HG03196 (cell line): ENCODE data around the gene PDSS1.
A peak's percentile ranks its signal among the peaks of the same experiment; 100 is the strongest.
"Not testable (repeated sequence)": the region's sequence is repeated elsewhere in the genome, so short reads cannot be mapped to it uniquely, and the experiment has no call there.

ENCODE experiments used
- ATAC-seq: cut with Tn5 transposase; IDR thresholded peaks from one replicate; pipeline ENCODE4 v1.9.1; 2021; ENCODE audit not compliant: unreplicated experiment

PDSS1 gene

DNA sequence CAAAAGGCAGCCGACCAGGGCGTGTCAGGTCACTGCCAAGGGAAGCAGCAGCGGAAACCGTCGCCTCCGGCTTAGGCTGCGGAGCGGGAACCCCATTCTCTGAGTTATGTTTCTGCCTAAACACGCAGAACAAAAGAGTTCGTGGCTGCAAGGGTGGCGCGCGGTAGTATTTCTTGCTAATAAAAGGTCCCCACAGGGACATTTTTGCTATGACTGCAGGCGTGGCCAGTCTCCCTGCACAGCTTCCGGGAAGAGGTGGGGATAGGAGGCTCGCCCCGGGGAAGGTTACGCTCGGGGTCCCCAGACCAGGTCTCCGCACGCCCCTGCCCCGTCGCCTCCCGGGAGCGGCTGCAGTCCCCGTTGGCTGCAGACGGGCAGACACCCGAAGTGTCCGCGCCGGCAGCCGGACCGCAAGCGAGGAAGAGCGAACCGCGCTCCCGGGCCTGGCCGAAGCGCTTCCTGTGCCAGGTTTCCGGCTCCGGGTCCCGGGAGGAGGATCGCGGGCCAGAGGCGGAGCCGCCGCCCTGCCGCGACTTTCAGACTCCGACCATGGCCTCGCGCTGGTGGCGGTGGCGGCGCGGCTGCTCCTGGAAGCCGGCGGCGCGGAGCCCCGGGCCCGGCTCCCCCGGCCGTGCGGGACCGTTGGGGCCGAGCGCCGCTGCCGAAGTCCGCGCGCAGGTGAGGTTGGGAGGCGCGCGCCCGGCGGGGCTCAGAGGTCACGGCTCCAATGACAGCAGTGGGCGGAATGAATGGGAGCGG is at the start of gene PDSS1:
Gene PDSS1 (plus strand): TSS at position 539 of the 759 bp plus-strand sequence. CDS start 11 bp downstream, at position 550.
- ATAC-seq = peak; percentile 89

GRCh38 chr10:26648245-26648636 is 49.3 kb upstream of the PDSS1 start:
- not testable (repeated sequence) for ATAC-seq

GRCh38 chr10:26650406-26650805 is 47.1 kb upstream of the PDSS1 start:
- ATAC-seq = no peak

- ATAC-seq = not testable (repeated sequence)
These were observed 46.0 kb upstream of the PDSS1 start for GRCh38 chr10:26651476-26651875.

DNA sequence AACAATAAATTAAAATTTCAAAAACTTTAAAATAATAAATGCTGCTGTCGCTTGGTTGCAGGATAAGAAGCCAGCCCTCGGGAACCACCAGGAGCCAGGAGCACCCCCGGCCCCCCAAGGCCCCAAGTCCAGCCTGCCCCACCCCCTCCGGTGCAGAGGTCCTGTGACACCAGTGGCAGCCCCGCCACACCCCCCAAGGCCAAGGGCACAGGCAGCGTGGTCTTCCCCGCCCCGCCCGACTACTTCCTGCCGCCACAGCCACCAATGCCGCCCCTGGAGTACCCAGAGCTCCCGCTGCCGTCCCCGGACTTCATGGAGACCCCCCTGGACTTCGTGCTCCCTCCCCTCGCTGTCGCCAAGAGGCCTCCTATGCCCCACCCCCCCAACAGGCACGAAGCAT is 44.5 kb upstream of the PDSS1 start:
- ATAC-seq = no peak

- ATAC-seq = no peak
These were observed 41.8 kb upstream of the PDSS1 start for GRCh38 chr10:26655746-26656145.

- no peak for ATAC-seq
These were observed 34.6 kb upstream of the PDSS1 start for GRCh38 chr10:26662864-26663263.

DNA sequence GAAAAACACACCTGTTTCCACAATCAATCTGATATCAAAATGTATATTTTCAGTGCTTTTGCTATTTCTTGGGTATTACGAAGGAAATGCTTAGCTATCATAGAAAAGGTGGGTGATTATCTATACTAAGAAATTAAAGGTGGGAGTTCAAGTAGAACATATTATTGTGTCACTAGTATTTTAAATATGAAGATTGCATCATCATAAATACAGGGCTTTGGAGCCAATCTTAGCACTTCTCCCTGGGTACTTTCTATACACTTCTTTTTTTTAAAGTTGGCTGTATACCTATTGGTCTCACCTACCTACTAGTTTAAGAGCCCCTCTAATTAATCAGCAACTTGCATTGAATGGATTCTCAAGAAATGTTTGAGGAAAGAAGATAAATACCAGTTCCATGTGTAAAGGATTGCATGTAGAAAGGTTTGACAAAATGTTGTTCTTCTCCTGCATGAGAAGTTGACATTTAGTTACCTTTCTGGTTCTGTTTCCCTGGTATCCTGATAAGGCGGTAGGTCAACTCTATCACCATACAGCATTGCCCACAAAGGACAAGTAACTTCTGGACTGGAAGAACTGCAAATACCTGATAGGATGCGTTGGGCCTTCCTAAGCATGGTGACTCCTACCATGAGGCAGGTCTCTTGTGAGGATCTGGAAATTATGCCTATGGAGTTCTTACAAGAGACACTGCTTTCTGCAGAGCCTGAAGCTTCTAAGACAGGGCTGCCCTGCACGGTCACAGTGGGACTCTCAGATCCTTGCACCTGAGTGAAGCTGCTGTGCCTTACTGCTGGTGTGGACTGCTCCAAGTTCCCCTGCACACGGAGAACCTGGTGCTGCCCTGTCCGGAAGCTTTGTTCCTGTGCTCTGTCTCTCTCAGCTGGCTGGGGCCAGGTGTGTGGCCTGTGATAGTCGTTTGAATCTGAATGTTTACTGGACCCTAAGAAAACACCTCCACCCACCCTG is 32.1 kb upstream of the PDSS1 start:
- ATAC-seq = no peak

GRCh38 chr10:26675873-26676257 is 21.6 kb upstream of the PDSS1 start:
- no peak for ATAC-seq

DNA sequence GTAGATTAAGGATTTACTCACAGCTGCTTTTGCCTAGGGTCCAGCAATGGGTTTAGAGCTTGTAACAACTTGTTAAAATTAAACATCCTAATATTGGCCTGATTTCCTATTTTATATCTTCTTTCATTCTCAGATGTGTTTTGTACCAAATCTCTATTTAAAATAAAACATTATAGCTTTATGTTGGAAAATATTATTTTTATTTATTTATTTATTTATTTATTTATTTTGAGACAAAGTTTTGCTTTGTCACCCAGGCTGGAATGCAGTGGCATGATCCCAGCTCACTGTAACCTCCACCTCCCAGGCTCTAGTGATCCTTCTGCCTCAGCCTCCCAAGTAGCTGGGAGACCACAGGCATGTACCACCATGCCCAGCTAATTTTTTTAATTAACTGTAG is 17.9 kb upstream of the PDSS1 start:
- no peak for ATAC-seq

DNA sequence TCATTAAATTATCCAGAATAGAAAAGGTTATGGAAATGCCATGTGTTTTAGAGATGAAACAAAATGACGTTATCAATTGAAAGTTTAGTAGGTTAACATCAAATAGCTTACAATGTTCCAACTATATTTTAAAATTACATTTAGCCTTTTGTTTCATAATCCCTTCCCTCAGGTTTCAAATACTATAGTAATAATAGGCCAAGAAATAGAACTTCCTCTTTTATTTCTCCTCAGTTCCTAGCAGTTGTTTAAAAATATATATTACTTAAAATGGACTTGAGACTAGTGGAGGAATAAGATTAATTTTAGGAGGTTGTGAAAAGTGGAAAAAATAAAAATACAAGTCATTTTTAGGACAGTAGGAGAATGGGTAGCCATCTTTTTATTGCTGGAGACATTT is 16.4 kb upstream of the PDSS1 start:
- ATAC-seq = no peak

- ATAC-seq = not testable (repeated sequence)
These were observed 15.5 kb upstream of the PDSS1 start for GRCh38 chr10:26681971-26682370.

DNA sequence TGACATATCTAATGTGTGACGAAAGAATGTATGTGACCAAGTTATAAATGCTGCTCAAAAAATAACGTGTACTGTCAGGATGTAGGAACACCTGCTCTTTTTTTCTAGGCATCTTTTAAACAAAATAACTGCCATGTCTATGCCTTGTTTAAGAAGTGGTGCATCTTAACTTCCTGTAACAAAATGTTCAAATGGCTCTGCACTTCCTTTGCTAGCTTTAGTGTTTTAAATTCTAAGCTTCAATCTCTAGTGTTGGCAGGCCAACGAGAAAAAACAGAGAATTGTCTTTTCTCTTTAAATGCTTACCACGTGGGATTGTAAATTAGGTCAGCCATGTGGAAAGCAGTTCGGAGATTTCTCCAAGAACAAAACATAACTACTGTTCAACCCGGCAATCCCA is 14.6 kb upstream of the PDSS1 start:
- ATAC-seq = no peak

DNA sequence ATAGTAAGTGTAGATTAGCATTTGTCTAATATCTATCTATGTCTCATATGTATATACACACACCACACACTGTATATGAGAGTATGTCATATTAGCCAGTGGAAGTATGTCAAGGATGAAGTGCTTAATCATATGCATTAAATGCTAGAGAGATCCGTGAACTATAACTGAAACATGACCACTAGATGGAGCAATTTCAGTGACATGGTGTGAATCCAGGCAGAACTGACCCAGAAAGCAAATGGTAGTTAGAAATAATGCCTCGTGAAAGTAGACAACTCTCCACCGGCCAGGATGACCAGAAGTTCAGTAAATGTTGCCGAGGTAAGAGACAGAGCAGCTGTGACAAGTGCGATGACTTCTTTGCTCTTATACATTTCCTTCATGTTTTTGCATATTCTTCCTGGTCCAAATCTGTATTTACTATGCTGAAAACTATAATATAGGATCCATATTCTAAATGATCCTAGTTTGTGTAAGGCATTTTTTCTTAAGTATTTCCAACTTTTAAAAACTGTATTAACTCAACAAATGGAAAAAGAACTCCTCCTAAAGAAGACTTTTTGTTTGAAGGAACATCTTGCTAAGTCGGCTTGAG is 12.7 kb upstream of the PDSS1 start:
- not testable (repeated sequence) for ATAC-seq

DNA sequence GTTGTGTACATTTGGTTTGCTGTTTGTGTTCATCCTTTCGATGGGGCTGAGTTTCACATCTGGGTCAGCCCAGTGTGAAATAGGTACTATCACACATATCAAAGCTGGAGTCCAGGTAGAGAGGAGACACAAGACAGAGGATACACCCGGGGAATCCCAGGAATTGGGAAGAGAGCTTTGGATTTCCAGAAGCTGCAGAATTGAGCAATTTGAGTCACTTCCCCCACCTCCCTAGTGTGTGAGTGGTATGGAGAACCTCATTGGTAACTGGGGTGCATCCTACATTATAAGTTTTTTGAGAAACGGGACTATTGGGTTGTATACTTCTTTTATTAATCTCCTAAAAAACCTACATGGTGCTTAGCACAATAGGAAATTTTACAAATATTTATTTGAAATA is 12.1 kb upstream of the PDSS1 start:
- ATAC-seq = no peak

DNA sequence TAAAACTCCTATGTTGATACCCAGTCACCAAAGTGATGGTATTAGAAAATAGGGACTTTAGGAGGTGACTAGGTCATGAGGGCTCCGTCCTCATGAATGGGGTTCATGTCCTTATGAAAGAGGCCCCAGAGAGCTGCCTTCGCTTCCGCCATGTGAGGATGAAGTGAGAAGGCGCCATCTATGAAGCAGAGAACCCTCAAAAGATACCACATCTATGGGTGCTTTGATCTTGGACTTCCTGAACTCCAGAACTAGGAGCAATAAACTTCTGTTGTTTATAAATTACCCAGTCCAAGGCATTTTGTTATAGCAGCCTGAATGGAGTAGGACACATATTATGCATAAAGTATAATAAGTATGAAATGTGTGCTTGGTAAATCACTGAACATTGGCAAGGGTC is 8.1 kb upstream of the PDSS1 start:
- ATAC-seq = no peak

GRCh38 chr10:26690731-26691475 is 6.6 kb upstream of the PDSS1 start:
- ATAC-seq = no peak

GRCh38 chr10:26694536-26694935 is 3.0 kb upstream of the PDSS1 start:
- not testable (repeated sequence) for ATAC-seq

- ATAC-seq = peak; percentile 8
These were observed 727 bp upstream of the PDSS1 start for GRCh38 chr10:26696786-26697162.

- ATAC-seq = no peak
These were observed 564 bp downstream of the PDSS1 start for GRCh38 chr10:26697922-26698608.
